ENCODE measurements around the gene CCDC27. TPM values are rescaled to one million over a fixed set of nuclear protein-coding genes. Genes with fewer than 3 reads are reported as not detected.

CCDC27 gene
- total RNA-seq, 6 experiments from 2014 or later, result not detected

- Mint-ChIP-seq H3K36me3 (ENCODE audit: low read depth) (no peaks in the 10 kb centered on the region), H3K4me3 (no peak overlapping the region), H3K9me3 (no peaks in the 10 kb centered on the region), H3K27me3 (ENCODE audit: insufficient read depth) (peaks cover 14% of the 10 kb centered on the region), H3K4me1 (ENCODE audit: low read depth) (no peaks in the 10 kb centered on the region), H3K27ac (no peak overlapping the region)
- no peak for TF ChIP-seq CTCF (IDR thresholded peaks at IDR 0.05)
- DNase-seq, result no peak
Observed at GRCh38 chr1:3732434-3733093, 19.7 kb upstream of the CCDC27 start.

- TF ChIP-seq CTCF (IDR thresholded peaks at IDR 0.05), result no peak
- H3K4me1 Mint-ChIP-seq (ENCODE audit: low read depth), result no peaks in the 10 kb centered on the region
- no peak for DNase-seq
- no peak overlapping the region for H3K4me3 Mint-ChIP-seq
- no peak overlapping the region for H3K27ac Mint-ChIP-seq
- no peaks in the 10 kb centered on the region for H3K36me3 Mint-ChIP-seq (ENCODE audit: low read depth)
- peaks cover 14% of the 10 kb centered on the region for H3K27me3 Mint-ChIP-seq (ENCODE audit: insufficient read depth)
- H3K9me3 Mint-ChIP-seq, result no peaks in the 10 kb centered on the region
Observed at GRCh38 chr1:3733094-3733882, 19.0 kb upstream of the CCDC27 start.

GRCh38 chr1:3733883-3734589 lies 18.2 kb upstream of the CCDC27 start:
- Mint-ChIP-seq H3K36me3 (ENCODE audit: low read depth) (no peaks in the 10 kb centered on the region), H3K27ac (no peak overlapping the region)
- DNase-seq, result no peak

GRCh38 chr1:3734602-3735001 lies 17.6 kb upstream of the CCDC27 start:
- no peak for TF ChIP-seq CTCF (IDR thresholded peaks at IDR 0.05)
- Mint-ChIP-seq H3K9me3 (no peaks in the 10 kb centered on the region), H3K27ac (no peak overlapping the region), H3K4me3 (no peak overlapping the region), H3K27me3 (ENCODE audit: insufficient read depth) (peaks cover 11% of the 10 kb centered on the region), H3K4me1 (ENCODE audit: low read depth) (no peaks in the 10 kb centered on the region), H3K36me3 (ENCODE audit: low read depth) (no peaks in the 10 kb centered on the region)
- no peak for DNase-seq

More at GRCh38 chr1:3733883-3734589, 18.2 kb upstream of the CCDC27 start:
- no peaks in the 10 kb centered on the region for H3K9me3 Mint-ChIP-seq
- H3K4me1 Mint-ChIP-seq (ENCODE audit: low read depth), result no peaks in the 10 kb centered on the region
- no peak for TF ChIP-seq CTCF (IDR thresholded peaks at IDR 0.05)
- H3K4me3 Mint-ChIP-seq, result no peak overlapping the region
- H3K27me3 Mint-ChIP-seq (ENCODE audit: insufficient read depth), result peaks cover 13% of the 10 kb centered on the region

- H3K27me3 Mint-ChIP-seq (ENCODE audit: insufficient read depth), result peaks cover 10% of the 10 kb centered on the region
- no peaks in the 10 kb centered on the region for H3K36me3 Mint-ChIP-seq (ENCODE audit: low read depth)
- no peak for DNase-seq
- H3K4me3 Mint-ChIP-seq, result no peak overlapping the region
- no peaks in the 10 kb centered on the region for H3K9me3 Mint-ChIP-seq
- no peak for TF ChIP-seq CTCF (IDR thresholded peaks at IDR 0.05)
- no peak overlapping the region for H3K27ac Mint-ChIP-seq
- H3K4me1 Mint-ChIP-seq (ENCODE audit: low read depth), result no peaks in the 10 kb centered on the region
Observed at GRCh38 chr1:3735027-3735681, 17.1 kb upstream of the CCDC27 start.
